GM23248 (cell line): Measurements from ENCODE around the gene MCU.

Experiments
- EZH2 ChIP-seq: fragments of 200-600 bp; sonication (generic); IDR thresholded peaks from 2 replicates; pipeline ENCODE4 v1.6.1; 2018; ENCODE audit warnings: antibody characterized with exemption, mild to moderate bottlenecking; ENCODE audit not compliant: insufficient read depth, poor library complexity, severe bottlenecking
- EZH2phosphoT487 ChIP-seq: fragments of 200-600 bp; sonication (generic); IDR thresholded peaks from 2 replicates; pipeline ENCODE4 v1.6.1; 2018; ENCODE audit warnings: antibody characterized with exemption, moderate library complexity, mild to moderate bottlenecking, low read depth; ENCODE audit not compliant: insufficient read depth

DNA sequence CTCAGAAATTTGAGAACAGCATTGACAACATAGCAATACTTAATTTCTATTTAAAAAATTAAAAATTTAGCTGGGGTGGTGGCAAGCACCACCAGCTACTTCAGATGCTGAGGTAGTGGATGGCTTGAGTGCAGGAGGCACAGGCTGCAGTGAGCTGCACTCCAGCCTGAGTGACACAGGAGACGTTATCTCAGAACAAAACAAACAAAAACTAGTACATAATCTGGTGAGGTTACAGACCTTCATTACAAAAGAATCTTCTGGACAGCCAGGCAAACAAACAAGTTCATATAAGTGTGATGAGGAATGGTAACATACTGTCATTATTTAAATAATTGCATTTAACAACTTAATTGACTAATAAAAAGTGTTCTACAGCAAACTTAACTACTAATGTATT, 124.6 kb downstream of the MCU start:
- TF ChIP-seq EZH2phosphoT487 (no peak), EZH2 (no peak)
